ENCODE measurements around the gene SERINC3.

DNA sequence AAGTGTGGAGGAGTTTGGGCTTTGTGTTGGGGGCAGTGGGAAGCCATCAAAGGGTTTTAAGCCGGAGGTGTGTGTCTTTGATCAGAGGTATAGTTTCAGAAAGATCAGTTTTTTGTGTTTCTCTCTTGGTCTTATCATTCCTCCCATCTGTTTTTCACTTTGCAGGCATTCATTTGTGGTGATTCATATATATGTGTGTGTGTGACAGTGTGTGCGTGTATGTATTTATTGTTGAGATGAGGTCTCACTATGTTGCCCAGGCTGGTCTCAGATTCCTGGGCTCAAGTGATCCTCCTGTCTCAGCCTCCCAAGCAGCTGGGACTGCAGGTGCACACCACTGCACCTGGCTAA lies 11.1 kb upstream of the SERINC3 start:
- TF ChIP-seq, protein P1, sequence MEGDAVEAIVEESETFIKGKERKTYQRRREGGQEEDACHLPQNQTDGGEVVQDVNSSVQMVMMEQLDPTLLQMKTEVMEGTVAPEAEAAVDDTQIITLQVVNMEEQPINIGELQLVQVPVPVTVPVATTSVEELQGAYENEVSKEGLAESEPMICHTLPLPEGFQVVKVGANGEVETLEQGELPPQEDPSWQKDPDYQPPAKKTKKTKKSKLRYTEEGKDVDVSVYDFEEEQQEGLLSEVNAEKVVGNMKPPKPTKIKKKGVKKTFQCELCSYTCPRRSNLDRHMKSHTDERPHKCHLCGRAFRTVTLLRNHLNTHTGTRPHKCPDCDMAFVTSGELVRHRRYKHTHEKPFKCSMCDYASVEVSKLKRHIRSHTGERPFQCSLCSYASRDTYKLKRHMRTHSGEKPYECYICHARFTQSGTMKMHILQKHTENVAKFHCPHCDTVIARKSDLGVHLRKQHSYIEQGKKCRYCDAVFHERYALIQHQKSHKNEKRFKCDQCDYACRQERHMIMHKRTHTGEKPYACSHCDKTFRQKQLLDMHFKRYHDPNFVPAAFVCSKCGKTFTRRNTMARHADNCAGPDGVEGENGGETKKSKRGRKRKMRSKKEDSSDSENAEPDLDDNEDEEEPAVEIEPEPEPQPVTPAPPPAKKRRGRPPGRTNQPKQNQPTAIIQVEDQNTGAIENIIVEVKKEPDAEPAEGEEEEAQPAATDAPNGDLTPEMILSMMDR (conservative IDR thresholded peaks at IDR 0.05) = no peak
- no peak for TF ChIP-seq EZH2 (IDR thresholded peaks at IDR 0.05; ENCODE audit: low read depth)
